Activated T-cell treated with anti-CD3 and anti-CD28 coated beads, Interleukin-2, amount 50 U/mL, for 48 hours (primary cell): Measurements from ENCODE around the gene CFAP57.
"Not testable (repeated sequence)": the region's sequence is repeated elsewhere in the genome, so short reads cannot be mapped to it uniquely, and the experiment has no call there.

Experiments
- DNase-seq, 2 experiments: peaks; one replicate each; pipeline ENCODE4 v3.0.0-alpha.2; 2020

CFAP57 gene

GRCh38 chr1:43171876-43172526 is at the start of gene CFAP57, which contains the start of gene EBNA1BP2:
Gene CFAP57, plus strand, starts transcription at chr1:43172330. Its CDS starts 424 bp downstream, at chr1:43172754.
Gene EBNA1BP2, minus strand, starts transcription at chr1:43172290. Its CDS starts 172 bp downstream, at chr1:43172118.
- peak; percentile 95 for DNase-seq

DNA sequence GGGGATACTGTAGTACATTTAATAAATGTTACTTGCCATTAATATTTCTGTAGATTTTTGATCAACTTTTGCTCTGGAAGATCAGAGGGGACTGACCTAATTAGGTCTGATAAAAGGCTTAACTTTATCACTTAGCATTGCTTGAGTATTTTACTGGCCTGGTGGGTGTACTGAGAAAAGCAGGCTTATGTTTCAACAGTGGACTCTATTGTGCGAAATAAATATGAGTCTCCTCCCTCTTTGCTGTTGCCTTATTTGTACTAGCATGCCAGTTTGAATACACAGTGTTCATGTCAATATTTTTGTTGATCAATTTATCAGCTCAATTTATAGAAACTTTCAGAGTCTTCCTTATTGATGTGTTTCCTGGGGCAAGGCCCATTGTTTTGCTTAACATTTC is 49.1 kb upstream of the CFAP57 start:
- DNase-seq = no peak

- DNase-seq = no peak
Observed at GRCh38 chr1:43128816-43129215, 43.3 kb upstream of the CFAP57 start.

DNA sequence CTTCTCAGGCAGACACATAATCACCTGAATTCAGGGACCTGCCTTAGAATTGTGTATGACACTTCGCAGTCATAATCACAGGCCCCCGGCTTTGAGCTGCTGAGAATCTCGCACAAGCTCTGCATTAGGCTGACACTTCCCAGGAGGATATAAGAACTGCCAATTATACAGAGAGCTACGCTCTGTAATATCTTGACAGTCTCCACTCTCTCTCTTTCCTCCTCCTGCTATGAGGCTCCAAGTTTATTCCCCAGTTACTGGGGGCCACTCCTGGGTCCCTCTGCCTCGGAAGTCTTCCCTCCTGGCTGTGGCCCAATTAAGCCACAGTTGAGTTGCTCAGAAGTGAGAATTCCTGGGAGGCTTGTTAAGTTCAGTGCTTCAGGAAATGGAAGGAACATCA is 42.7 kb upstream of the CFAP57 start:
- no peak for DNase-seq

- DNase-seq = no peak
Observed at GRCh38 chr1:43134068-43134467, 38.1 kb upstream of the CFAP57 start.

DNA sequence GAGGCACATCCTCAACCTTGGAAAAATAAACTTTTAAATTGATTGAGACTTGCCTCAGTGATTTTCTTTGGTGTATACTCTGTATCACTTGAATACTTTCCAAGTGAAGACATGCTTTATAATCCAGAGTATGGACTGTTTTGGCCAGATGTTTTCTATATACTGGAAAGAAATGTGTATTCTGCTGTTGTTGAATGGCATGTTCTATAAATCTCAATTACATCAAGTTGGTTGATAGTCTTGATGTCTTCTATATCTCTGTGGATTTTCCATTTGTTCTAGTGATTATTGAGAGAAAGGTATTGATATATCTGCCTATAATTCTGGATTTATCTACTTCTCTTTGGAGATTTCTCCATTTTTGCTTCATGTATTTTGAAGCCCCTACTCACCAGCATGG is 37.5 kb upstream of the CFAP57 start:
- no peak for DNase-seq

DNA sequence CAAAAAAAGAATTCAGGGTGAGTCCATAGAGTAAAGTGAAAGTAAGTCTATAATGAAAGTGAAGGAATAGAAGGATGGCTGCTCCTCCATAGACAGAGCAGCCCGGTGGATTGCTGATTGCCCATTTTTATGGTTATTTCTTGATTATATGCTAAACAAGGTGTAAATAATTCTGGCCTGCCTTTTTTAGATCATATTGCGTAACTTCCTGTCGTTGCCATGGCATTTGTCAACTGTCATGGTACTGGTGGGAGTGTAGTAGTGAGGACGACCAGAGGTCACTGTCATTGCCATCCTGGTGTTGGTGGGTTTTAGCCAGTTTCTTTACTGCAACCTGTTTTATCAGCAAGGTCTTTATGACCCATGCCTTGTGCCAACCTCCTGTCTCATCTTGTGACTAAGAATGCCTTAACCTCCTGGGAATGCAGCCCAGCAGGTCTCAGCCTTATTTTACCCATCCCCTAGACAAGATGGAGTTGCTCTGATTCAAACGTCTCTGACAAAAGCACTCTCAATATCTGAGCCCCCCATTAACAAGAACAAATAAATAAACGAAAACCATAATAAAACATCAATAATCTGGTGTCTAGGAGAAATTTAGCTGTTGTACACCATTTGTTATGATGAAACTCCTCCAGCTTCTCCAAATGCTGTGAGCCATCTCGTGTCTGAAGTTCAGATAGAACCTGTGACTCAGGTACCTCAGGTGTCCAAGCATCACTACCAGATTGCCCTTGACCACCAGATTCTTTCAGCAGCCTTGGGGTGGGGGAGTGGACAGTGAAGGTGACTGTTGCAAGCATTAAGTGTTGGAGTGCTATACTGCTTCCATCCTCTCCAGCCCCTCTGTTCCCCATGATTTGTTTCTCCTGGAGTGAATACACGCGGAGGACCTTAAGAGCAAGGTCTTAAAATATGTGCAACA is 36.0 kb upstream of the CFAP57 start:
- DNase-seq = no peak

- no peak for DNase-seq
Observed at GRCh38 chr1:43137445-43138052, 34.6 kb upstream of the CFAP57 start.

- not testable (repeated sequence) for DNase-seq
Observed at GRCh38 chr1:43139295-43139694, 32.8 kb upstream of the CFAP57 start.

DNA sequence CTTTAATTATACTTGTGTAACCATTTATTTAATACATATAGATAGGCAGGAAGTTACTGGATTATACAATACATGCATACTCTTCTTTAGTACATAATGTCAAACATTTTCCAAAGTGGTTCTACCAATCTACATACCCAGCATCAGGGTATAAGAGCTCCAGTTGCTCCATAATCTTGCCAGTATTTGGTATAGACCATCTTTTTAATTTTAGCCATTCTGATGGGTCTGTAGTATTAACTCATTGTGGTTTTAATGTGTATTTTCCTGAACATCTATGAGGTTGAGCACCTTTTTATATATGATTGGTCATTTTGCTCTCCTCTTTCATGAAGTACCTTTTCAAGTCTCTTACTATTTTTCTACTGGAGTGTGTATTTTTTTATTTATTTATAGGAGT is 32.1 kb upstream of the CFAP57 start:
- no peak for DNase-seq

DNA sequence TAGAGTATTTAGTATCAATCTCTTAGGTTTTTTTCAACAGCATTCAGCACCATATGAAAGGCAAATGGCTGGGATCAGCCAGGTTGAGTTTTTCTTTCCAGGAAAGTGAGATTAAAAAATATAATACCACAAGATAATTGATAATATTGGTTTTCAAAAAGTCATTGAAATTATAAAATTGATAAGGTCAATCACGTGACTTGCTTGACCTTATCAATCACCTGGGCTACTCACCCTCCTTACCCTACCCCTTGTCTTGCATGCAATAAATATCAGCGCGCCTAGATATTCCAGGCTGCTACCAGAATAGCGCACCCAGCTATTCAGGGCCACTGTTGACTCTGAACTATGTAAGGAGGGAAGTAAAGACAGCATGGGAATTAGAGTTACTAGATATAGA is 31.5 kb upstream of the CFAP57 start:
- DNase-seq = no peak

DNA sequence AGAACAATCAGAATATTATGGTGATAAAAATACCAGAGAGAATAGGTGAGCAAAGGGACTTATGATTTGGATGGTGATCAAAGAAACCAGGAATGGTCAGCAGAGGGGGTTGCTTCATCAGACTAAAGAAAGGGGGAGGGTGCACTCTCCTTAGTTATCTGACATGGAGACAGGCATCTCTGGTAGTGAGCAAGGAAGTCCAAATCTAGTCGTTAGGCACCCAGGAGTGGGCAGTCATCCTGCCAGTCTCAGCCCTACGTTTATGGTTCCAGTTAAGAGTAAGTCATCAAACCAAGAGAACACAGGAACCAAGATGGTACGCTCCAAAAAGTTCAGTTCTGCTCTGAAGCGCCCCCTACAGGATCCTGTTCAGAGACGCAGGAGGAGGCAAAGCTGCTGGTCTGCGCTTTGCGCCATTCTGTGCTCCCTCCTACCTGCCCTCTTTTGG is 28.7 kb upstream of the CFAP57 start:
- DNase-seq = peak; percentile 30 to 36

- DNase-seq = no peak
Observed at GRCh38 chr1:43144237-43144636, 27.9 kb upstream of the CFAP57 start.

GRCh38 chr1:43147625-43148327 is 24.4 kb upstream of the CFAP57 start:
- peak; percentile 54 to 66 for DNase-seq

- no peak for DNase-seq
Observed at GRCh38 chr1:43149889-43150288, 22.2 kb upstream of the CFAP57 start.

GRCh38 chr1:43152866-43153265 is 19.3 kb upstream of the CFAP57 start:
- no peak for DNase-seq

- no peak for DNase-seq
Observed at GRCh38 chr1:43153443-43153842, 18.7 kb upstream of the CFAP57 start.

DNA sequence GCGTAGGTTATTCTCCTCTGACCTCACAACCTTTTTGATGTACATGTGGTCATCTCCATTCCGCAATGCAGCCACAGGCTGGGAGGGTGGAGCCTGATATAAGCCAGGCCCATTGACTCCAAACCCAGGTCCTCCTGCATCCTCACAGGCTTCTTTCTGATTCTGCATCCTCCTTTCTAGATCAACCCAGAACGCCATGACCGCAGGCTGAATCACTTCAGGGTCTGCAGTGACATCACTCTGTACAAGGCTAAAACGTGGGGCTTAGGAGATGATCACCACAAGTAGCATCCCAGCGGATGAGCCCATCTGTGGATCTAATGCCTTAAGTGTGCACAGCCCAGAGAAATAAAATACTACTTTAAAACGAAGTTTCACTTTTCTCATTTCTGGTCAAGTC is 16.1 kb upstream of the CFAP57 start:
- DNase-seq = no peak

- DNase-seq = no peak
Observed at GRCh38 chr1:43165162-43165561, 7.0 kb upstream of the CFAP57 start.

DNA sequence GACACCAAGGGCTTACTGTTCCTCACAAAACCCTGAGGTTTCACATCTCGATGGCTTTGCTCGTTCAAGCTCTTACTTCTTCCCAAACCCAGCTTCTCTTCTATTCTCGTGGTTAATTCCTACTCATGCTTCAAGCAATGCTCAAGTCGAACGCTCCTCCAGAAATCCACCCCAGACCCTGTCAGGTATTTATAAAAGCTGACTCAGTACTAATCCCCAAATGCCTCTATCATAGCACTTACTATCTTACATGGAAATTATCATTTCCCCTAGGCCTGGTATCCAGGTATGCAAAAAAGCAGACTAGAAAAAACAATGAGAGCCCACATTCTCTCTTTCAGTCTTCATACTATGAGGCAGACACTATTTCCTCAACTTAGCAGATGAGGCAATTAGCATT is 6.4 kb upstream of the CFAP57 start:
- no peak for DNase-seq

- no peak for DNase-seq
Observed at GRCh38 chr1:43171312-43171875, 736 bp upstream of the CFAP57 start.

DNA sequence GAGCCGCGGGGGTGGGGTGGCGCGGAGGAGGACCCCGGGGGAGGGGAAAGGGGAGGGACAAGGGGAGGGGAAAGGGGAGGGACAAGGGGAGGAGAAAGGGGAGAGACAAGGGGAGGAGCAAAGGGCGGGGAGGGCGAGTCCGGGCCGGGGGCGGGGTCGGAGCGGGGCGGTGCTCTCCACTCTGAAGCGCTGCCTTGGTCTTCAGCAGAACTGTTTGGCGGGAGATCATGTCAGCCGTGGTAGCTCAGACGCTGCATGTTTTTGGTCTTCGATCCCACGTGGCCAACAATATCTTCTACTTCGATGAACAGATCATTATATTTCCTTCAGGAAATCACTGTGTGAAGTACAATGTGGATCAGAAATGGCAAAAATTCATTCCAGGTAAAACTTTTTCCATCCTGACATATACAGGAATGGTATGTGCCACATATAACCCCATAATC is 420 bp downstream of the CFAP57 start:
- DNase-seq = no peak

- DNase-seq = no peak
Observed at GRCh38 chr1:43174873-43175272, 2.7 kb downstream of the CFAP57 start.
